Activated CD4-positive, CD25-positive, alpha-beta regulatory T cell treated with anti-CD3 and anti-CD28 coated beads, Interleukin-2, amount 50 U/mL, for 24 hours (primary cell): Measurements from ENCODE around the gene AK5.
A peak's percentile ranks its signal among the peaks of the same experiment; 100 is the strongest.
"Not testable (repeated sequence)": the region's sequence is repeated elsewhere in the genome, so short reads cannot be mapped to it uniquely, and the experiment has no call there.

Experiments
- ATAC-seq, 2 donors: fragments of 150-1000 bp; cut with Tn5 transposase; one replicate each; pipeline ENCODE4 v1.10.0; 2021; ENCODE audit warnings: mild to moderate bottlenecking in 1 of 2, moderate library complexity in 1 of 2

The AK5 gene

GRCh38 chr1:77406661-77407060 is 124.8 kb downstream of the AK5 start:
- ATAC-seq = no peak

GRCh38 chr1:77407738-77408375 is 126.0 kb downstream of the AK5 start:
- ATAC-seq = no peak

- ATAC-seq = not testable (repeated sequence)
These were observed 127.1 kb downstream of the AK5 start for GRCh38 chr1:77408933-77409332.

GRCh38 chr1:77412069-77412819 is 130.4 kb downstream of the AK5 start:
- ATAC-seq = no peak

- ATAC-seq = no peak
These were observed 131.2 kb downstream of the AK5 start for GRCh38 chr1:77412820-77413530.

- peak; percentile 60 to 67 for ATAC-seq
These were observed 131.9 kb downstream of the AK5 start for GRCh38 chr1:77413541-77414335.

- no peak for ATAC-seq
These were observed 133.8 kb downstream of the AK5 start for GRCh38 chr1:77415579-77415978.

- ATAC-seq = no peak
These were observed 135.1 kb downstream of the AK5 start for GRCh38 chr1:77416692-77417450.

- ATAC-seq = not testable (repeated sequence)
These were observed 136.2 kb downstream of the AK5 start for GRCh38 chr1:77418055-77418454.

GRCh38 chr1:77421504-77422233 is 139.8 kb downstream of the AK5 start:
- ATAC-seq = peak in 1 of 2 donors; percentile 41

GRCh38 chr1:77424236-77424635 is 142.4 kb downstream of the AK5 start:
- ATAC-seq = no peak

GRCh38 chr1:77428068-77428467 is 146.2 kb downstream of the AK5 start:
- no peak for ATAC-seq

GRCh38 chr1:77430966-77431690 is 149.3 kb downstream of the AK5 start:
- ATAC-seq = no peak

GRCh38 chr1:77433934-77434333 is 152.1 kb downstream of the AK5 start:
- no peak for ATAC-seq

GRCh38 chr1:77434967-77435366 is 153.1 kb downstream of the AK5 start:
- ATAC-seq = no peak

- ATAC-seq = no peak
These were observed 156.6 kb downstream of the AK5 start for GRCh38 chr1:77438236-77438913.

- ATAC-seq = no peak
These were observed 165.2 kb downstream of the AK5 start for GRCh38 chr1:77446841-77447555.

GRCh38 chr1:77447669-77448068 is 165.8 kb downstream of the AK5 start:
- ATAC-seq = no peak

GRCh38 chr1:77459881-77460280 is 178.1 kb downstream of the AK5 start:
- no peak for ATAC-seq
